GM18502 (cell line): ENCODE data around the gene IFNA10.
"Not testable (repeated sequence)": the region's sequence is repeated elsewhere in the genome, so short reads cannot be mapped to it uniquely, and the experiment has no call there.

ENCODE experiments used
- ATAC-seq: cut with Tn5 transposase; IDR thresholded peaks from one replicate; pipeline ENCODE4 v1.9.1; 2021; ENCODE audit warnings: mild to moderate bottlenecking; ENCODE audit not compliant: unreplicated experiment, poor library complexity

The IFNA10 gene

GRCh38 chr9:21207043-21207442 lies at the start of gene IFNA10:
IFNA10 (minus strand) TSS chr9:21207143; CDS start chr9:21207097, 46 bp downstream.
- not testable (repeated sequence) for ATAC-seq

GRCh38 chr9:21255538-21256212 lies 48.7 kb upstream of the IFNA10 start:
- no peak for ATAC-seq

- peak; percentile 83 for ATAC-seq
Observed at GRCh38 chr9:21252721-21253547, 46.0 kb upstream of the IFNA10 start.

- no peak for ATAC-seq
Observed at GRCh38 chr9:21251638-21252037, 44.7 kb upstream of the IFNA10 start.

- ATAC-seq, result no peak
Observed at GRCh38 chr9:21251190-21251589, 44.2 kb upstream of the IFNA10 start.

GRCh38 chr9:21244836-21245235 lies 37.9 kb upstream of the IFNA10 start:
- ATAC-seq, result no peak

GRCh38 chr9:21239911-21240310 lies 33.0 kb upstream of the IFNA10 start, which contains the start of gene IFNA14:
IFNA14 (minus strand) TSS chr9:21240005; CDS start chr9:21239935, 70 bp downstream.
- no peak for ATAC-seq

- not testable (repeated sequence) for ATAC-seq
Observed at GRCh38 chr9:21236360-21236714, 29.4 kb upstream of the IFNA10 start.

- ATAC-seq, result peak; percentile 90
Observed at GRCh38 chr9:21235468-21236359, 28.8 kb upstream of the IFNA10 start.

GRCh38 chr9:21234153-21234687 lies 27.3 kb upstream of the IFNA10 start:
- no peak for ATAC-seq

- ATAC-seq, result no peak
Observed at GRCh38 chr9:21233258-21233657, 26.3 kb upstream of the IFNA10 start.

- ATAC-seq, result no peak
Observed at GRCh38 chr9:21228122-21228521, 21.2 kb upstream of the IFNA10 start, which contains the start of gene IFNA17. IFNA17 (minus strand) TSS chr9:21228222; CDS start chr9:21228173, 49 bp downstream.

GRCh38 chr9:21217211-21217610 lies 10.3 kb upstream of the IFNA10 start, which contains the start of gene IFNA16:
IFNA16 (minus strand) TSS chr9:21217311; CDS start chr9:21217305, 6 bp downstream.
- not testable (repeated sequence) for ATAC-seq

GRCh38 chr9:21213411-21214326 lies 6.7 kb upstream of the IFNA10 start:
- peak; percentile 82 for ATAC-seq

GRCh38 chr9:21212160-21212559 lies 5.2 kb upstream of the IFNA10 start:
- ATAC-seq, result not testable (repeated sequence)

- ATAC-seq, result not testable (repeated sequence)
Observed at GRCh38 chr9:21210782-21211181, 3.8 kb upstream of the IFNA10 start.

- no peak for ATAC-seq
Observed at GRCh38 chr9:21210311-21210710, 3.4 kb upstream of the IFNA10 start.

GRCh38 chr9:21205204-21205603 lies 1.7 kb downstream of the IFNA10 start:
- ATAC-seq, result no peak

GRCh38 chr9:21202105-21202504 lies 4.8 kb downstream of the IFNA10 start, which contains the start of gene IFNA7:
IFNA7 (minus strand) TSS chr9:21202205; CDS start chr9:21202165, 40 bp downstream.
- not testable (repeated sequence) for ATAC-seq
